GM10248 (cell line): Measurements from ENCODE around the gene BCL2L12.

Experiments
- CTCF ChIA-PET: fragments of 300-600 bp; sonication (Branson Sonifier 250); formaldehyde crosslinking; extraction: SDS; loops from one replicate; lab custom pipeline; 2021; ENCODE audit warnings: antibody characterized with exemption; lab: Yijun Ruan, JAX
- POLR2A ChIA-PET: fragments of 350-650 bp; sonication (Branson Sonifier 250); formaldehyde crosslinking; extraction: SDS; loops from one replicate; lab custom pipeline; 2020; ENCODE audit warnings: antibody characterized with exemption; lab: Yijun Ruan, JAX
- DNase-seq: peaks from one replicate; pipeline ENCODE4 v3.0.0; 2012; ENCODE audit errors: extremely low spot score
- CTCF ChIP-seq: IDR thresholded peaks from 2 replicates; pipeline ENCODE4 v1.5.1; 2012; ENCODE audit warnings: mild to moderate bottlenecking, low read depth; ENCODE audit errors: extremely low read depth, missing control alignments, control extremely low read depth

The BCL2L12 gene

GRCh38 chr19:49687566-49688316 lies 22.0 kb downstream of the BCL2L12 start:
- TF ChIP-seq CTCF: no peak
- CTCF ChIA-PET: interaction anchor here (1.8 kb wide), 1 partner anchor 118 kb away, joined by 5 read pairs; no protein-coding TSS in a partner anchor
- DNase-seq: no peak
- POLR2A ChIA-PET: no interaction called here

GRCh38 chr19:49688531-49689132 lies 22.9 kb downstream of the BCL2L12 start:
- CTCF ChIA-PET: no interaction called here
- no peak for DNase-seq
- TF ChIP-seq CTCF: no peak
- POLR2A ChIA-PET: no interaction called here

GRCh38 chr19:49689133-49690078 lies 23.7 kb downstream of the BCL2L12 start, which contains the start of gene ADM5:
Gene ADM5 (plus strand): TSS chr19:49689594. CDS start chr19:49689838, 244 bp downstream.
- ChIA-PET POLR2A (no interaction called here), CTCF (interaction anchor here (1.2 kb wide), 1 partner anchor 11 kb away, joined by 3 read pairs; no protein-coding TSS in a partner anchor)
- DNase-seq: no peak
- peak; percentile 40 for TF ChIP-seq CTCF

GRCh38 chr19:49690079-49690655 lies 24.4 kb downstream of the BCL2L12 start:
- TF ChIP-seq CTCF: no peak
- DNase-seq: no peak
- CTCF ChIA-PET: interaction anchor here (1.2 kb wide), 1 partner anchor 12 kb away, joined by 3 read pairs; no protein-coding TSS in a partner anchor
- POLR2A ChIA-PET: no interaction called here

GRCh38 chr19:49690656-49691242 lies 25.0 kb downstream of the BCL2L12 start, which contains the start of gene CPT1C:
Gene CPT1C (plus strand): TSS chr19:49691116. CDS start chr19:49692253, 1,137 bp downstream.
- DNase-seq: peak; percentile 64
- no peak for TF ChIP-seq CTCF
- ChIA-PET POLR2A (no interaction called here), CTCF (interaction anchor here (0.7 to 1.2 kb wide), 2 partner anchors 10 to 13 kb away, joined by 3 read pairs; no protein-coding TSS in a partner anchor)
